Occipital lobe (tissue), 2 donors: ENCODE data around the gene UQCC5. TPM values are rescaled to one million over a fixed set of nuclear protein-coding genes. Genes with fewer than 3 reads are reported as not detected.
"Not testable (repeated sequence)": the region's sequence is repeated elsewhere in the genome, so short reads cannot be mapped to it uniquely, and the experiment has no call there.

Experiments
- DNase-seq: peaks from one replicate; lab custom pipeline; 2025; lab: John Stamatoyannopoulos, UW
- total RNA-seq: library from RNA; depleted of rRNA; stranded (reverse); fragments of >200 nt; gene quantifications from one replicate; pipeline ENCODE4 v1.2.3, GENCODE V29; 2014

UQCC5 gene
- total RNA-seq, 1 donor from 2014 or later = 4.1 TPM

GRCh38 chr3:52521881-52522650, 14.3 kb upstream of the UQCC5 start:
- DNase-seq = no peak

DNA sequence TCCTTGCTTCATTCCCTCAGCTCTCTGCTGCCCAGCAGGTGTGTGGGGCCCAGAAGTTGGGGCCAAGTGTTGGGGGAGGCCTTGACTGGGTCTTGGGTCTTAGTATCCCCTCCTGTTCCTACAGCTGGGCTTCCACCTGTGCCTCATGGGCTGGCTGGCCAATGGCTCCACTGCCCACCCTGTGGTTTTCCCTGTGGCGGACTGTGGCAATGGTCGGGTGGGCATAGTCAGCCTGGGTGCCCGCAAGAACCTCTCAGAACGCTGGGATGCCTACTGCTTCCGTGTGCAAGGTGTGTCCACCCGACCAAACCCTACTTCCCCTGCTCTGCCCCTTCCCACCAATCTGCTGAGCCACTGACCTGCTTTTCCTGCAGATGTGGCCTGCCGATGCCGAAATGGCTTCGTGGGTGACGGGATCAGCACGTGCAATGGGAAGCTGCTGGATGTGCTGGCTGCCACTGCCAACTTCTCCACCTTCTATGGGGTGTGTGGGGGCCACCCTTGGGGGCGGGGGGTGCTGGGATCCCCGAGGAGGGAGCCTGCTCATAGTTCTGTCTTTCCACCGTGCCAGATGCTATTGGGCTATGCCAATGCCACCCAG, 13.7 kb upstream of the UQCC5 start:
- DNase-seq = no peak

- DNase-seq = no peak
Measured at GRCh38 chr3:52523386-52524257, 12.8 kb upstream of the UQCC5 start.

DNA sequence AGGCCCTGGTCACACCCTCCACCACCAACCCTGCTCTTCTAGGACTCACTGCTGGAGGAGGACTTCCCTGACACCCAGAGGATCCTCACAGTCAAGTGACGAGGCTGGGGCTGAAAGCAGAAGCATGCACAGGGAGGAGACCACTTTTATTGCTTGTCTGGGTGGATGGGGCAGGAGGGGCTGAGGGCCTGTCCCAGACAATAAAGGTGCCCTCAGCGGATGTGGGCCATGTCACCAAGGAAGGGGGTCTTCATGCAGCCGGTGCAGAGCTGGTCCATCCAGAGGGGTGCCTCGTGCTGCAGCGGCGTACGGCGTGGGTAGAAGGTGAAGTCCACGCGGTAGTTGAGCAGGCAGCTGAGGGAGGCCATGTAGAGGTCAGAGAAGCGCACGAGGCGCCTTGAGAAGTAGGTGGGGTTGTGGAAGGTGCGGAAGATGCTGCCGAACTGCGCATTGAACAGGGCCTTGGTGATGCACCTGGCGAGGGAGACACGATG, 12.1 kb upstream of the UQCC5 start:
- no peak for DNase-seq

GRCh38 chr3:52524752-52525679, 11.4 kb upstream of the UQCC5 start:
- no peak for DNase-seq

DNA sequence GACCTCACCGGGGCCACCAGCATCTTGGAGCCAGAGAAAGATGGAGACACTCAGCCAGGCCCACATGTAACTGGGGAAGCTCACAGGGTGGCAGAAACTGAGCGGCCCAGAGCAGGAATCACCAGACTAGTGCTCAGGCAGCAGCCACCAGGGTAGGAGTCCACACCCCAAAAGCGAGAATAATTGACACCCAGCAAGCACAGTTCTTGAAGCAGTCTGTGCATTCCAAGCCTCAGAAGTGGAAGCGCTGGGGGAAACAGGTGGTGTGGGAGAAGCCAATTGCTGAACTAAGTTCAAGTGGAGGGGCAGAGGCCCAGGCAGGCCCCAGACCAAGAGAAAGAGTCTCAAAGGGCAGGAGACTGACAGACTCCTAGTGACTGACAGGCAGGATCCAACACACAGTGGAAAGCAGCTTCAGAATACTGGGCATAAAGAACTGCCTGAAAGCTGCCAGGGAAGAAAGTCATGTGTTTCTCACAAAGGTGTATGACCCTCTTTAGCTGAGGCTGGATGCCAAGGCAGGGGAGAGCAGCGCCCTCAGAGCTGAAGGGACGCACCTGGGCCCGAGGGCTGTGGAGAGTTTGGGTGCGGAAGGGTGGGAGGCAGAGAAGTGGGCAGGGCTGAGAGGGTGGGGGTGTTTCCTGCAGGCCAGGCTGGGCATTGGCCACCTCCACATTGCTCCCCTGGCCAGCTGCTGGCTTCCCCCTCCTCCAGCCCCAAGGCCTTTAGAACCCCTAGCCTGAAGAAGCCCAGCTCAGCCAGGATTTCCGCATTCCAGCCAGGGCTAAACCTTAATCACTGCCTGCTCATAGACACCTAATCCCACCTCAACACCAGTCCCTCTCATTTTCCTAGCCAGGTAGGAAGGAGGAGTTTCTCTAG, 10.5 kb upstream of the UQCC5 start:
- DNase-seq = no peak

DNA sequence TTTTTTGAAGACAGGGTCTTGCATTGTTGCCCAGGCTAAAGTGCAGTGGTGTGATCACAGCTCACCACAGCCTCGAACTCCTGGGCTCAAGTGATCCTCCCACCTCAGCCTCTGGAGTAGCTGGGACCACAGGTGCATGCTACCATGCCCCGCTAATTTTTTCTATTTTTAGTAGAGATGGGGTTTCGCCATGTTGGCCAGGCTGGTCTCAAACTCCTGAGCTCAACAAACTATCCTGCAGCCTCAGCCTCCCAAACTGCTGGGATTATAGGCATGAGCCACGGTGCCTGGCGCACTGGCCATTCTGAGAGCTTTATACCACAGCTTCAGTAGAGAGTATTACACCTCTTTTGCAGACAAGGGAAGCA, 9.8 kb upstream of the UQCC5 start:
- not testable (repeated sequence) for DNase-seq

GRCh38 chr3:52527039-52527731, 9.2 kb upstream of the UQCC5 start:
- no peak for DNase-seq

DNA sequence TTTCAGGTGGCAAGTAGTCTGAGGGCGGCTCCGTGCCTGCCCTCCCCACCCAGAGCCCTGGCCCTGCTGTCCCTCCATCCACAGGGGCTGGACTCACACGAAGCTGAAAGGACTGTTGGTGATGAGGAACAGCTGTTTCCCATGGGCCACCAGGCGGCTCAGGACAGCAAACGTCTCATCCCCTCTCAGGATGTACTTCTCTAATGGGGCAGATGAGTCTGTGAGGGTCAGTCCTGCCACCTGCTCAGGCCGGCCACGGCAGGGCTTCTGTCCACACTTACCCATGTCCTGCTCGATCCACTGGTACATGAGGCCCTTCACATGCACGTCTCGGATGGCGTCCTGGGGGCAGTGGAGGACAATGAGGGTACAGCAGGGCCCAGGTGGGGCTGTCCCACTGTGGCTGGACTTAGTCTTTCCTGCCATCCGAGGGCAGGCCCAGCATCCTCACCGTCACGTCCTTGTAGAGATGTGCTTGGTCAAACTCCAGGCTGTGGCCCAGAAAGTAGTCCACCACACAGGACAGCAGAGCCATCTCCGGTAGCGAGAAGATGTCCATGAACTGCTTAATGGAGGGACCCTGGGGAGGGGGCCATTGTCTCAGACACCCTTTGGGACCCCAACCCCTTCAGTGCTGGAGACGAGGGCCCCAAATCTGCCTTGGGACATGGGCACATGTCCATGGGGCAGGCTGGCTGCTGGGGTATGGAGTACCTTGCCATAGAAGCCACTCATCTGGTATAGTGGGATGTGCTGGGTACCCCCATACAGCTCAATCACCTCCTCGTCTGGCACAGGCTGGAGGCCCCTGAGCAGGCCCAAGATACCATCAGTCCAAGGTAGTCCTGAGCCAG, 8.4 kb upstream of the UQCC5 start:
- DNase-seq = no peak

DNA sequence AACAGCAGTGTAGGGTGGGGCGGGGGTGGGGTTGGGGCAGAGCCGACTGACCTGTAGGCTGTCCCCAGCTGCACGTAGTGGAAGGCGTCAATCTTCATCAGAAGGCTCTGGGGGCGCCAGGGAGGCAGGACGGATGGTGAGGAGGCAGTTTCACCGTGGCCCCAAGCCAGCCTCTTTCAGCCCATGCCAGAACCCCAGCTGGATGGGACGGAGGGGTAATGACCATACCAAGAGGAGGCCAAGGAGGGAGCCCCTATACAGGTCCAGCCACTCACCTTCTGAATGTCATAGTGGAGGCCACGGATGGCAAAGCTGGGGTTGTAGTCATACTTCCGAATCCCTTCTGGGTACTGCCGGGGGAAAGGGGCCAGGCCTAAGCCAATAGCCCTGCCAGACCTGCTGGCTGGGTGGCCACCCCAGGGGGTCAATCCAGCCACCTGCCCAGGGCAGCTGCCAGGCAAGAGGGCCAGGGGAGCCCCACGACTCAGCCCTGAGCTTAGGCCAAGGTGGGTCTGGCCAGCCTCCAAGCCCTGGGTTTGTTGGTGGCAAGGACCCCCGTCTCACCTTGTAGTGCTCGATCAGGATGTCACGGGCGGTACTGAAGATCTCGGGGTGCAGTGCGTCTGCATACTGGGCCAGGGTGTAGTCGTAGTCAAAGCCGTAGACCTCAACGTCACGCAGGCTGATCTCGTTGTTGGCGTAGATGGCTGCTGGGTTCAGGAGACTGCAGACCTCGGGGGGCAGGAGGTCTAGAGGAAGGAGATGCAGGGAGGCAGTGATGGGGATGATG, 7.6 kb upstream of the UQCC5 start:
- DNase-seq = no peak

GRCh38 chr3:52529376-52530333, 6.8 kb upstream of the UQCC5 start:
- no peak for DNase-seq

DNA sequence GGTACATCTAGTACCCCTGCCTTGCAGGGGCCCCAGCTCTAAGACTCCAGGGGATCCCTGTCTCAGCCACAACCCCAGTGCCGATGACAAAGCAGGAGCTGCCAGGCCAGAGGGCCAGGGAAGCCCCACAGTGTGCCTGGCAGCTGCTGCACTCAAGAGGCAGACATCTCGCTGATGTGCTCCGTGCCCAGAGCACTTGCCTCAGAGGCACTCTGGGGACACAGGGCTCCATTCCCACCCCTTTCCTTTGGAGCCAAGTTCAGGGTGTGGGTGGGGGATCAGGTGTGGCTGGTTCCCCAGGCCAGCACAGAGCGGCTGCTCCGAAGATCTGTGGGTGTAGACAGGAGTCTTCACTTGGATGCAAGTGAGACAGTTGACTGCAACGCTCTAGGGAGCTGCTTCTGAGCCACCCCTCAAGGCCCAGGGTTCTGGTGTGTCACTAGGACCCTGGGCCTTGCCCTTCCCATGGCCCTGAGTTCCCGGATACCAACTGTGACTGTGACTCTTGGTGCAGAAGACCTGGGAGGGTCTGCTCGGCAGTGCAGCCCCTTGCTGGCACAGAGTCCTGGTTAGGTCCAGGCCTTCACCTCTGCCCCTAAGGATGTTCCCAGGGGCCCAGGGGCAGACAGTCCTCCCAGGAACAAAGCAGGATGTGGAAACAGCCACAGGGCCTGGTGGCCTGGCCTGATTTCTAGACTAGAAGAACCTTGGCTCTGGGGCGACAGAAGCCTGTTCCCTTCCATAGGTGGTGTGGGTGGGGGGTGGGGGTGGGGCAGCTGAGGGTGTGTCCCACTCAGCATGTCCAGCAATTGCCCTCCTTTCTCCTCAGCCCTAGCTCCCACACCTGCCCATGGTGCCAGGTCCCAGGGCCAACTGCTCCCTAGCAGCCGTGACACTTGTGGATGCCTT, 5.2 kb upstream of the UQCC5 start:
- DNase-seq = no peak

GRCh38 chr3:52531860-52532516, 4.4 kb upstream of the UQCC5 start:
- DNase-seq = no peak

DNA sequence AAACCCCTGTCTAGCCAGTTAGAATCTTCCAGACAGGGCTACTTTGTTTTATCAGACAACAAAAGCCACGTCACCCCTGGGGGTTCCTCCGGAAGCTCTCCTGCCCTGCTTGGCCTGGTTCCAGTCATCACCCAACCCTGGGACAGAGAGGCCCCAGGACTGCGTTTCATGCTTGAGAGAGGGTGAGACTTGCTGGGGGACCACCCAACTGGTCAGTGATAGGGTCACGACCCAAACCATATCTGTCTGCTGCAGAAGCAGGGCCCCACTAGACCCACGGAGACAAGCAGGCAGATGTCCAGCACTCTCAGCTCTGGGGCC, 3.9 kb upstream of the UQCC5 start:
- no peak for DNase-seq
